Liver (tissue), 9 donors: ENCODE measurements around the gene C19orf44. TPM values are rescaled to one million over a fixed set of nuclear protein-coding genes. Genes with fewer than 3 reads are reported as not detected.

ENCODE experiments used
- DNase-seq: peaks from one replicate; pipeline ENCODE4 v3.0.0-alpha.2; 2017; ENCODE audit warnings: low spot score
- H3K27ac ChIP-seq, 2 donors: one replicate each; pipeline ENCODE4 v1.7.0; 2013; ENCODE audit warnings: inconsistent platforms in 2 of 2, low read length in 2 of 2, control low read depth in 1 of 2, low read depth in 1 of 2, mild to moderate bottlenecking in 1 of 2
- H3K27me3 ChIP-seq, 4 donors: one replicate each; pipeline versions ENCODE4 v1.6.1 to v1.7.0; 2013; ENCODE audit warnings: low read length in 3 of 4, inconsistent platforms in 1 of 4, mild to moderate bottlenecking in 1 of 4, moderate library complexity in 1 of 4; ENCODE audit not compliant: control insufficient read depth in 4 of 4, insufficient read depth in 4 of 4
- H3K36me3 ChIP-seq, 4 donors: one replicate each; pipeline versions ENCODE4 v1.6.1 to v1.7.0; 2013; ENCODE audit warnings: low read length in 3 of 4, mild to moderate bottlenecking in 3 of 4, low read depth in 1 of 4, moderate library complexity in 1 of 4; ENCODE audit not compliant: control insufficient read depth in 4 of 4, insufficient read depth in 3 of 4
- H3K4me1 ChIP-seq, 4 donors: one replicate each; pipeline versions ENCODE4 v1.6.1 to v1.7.0; 2013; ENCODE audit warnings: low read length in 3 of 4, mild to moderate bottlenecking in 3 of 4, moderate library complexity in 1 of 4; ENCODE audit not compliant: control insufficient read depth in 4 of 4, insufficient read depth in 4 of 4
- H3K4me3 ChIP-seq, 3 donors: one replicate each; pipeline versions ENCODE4 v1.6.1 to v1.7.0; 2013; ENCODE audit warnings: low read length in 3 of 3, control low read depth in 1 of 3, low read depth in 1 of 3, mild to moderate bottlenecking in 1 of 3
- H3K9ac ChIP-seq, 2 donors: one replicate each; pipeline ENCODE4 v1.7.0; 2013; ENCODE audit warnings: low read length in 2 of 2, mild to moderate bottlenecking in 2 of 2, moderate library complexity in 2 of 2, control low read depth in 1 of 2, low read depth in 1 of 2
- H3K9me3 ChIP-seq, 4 donors: one replicate each; pipeline versions ENCODE4 v1.6.1 to v1.7.0; 2013; ENCODE audit warnings: low read length in 3 of 4; ENCODE audit not compliant: control insufficient read depth in 4 of 4
- EGR1 ChIP-seq, 2 donors: IDR thresholded peaks; 2 replicates each; pipeline ENCODE4 v1.6.1; 2016 to 2018; ENCODE audit warnings: antibody characterized with exemption in 2 of 2, low read depth in 2 of 2
- FOXA1 ChIP-seq: IDR thresholded peaks from 2 replicates; pipeline ENCODE4 v1.6.1; 2016; ENCODE audit warnings: antibody characterized with exemption
- FOXA2 ChIP-seq: IDR thresholded peaks from 2 replicates; pipeline ENCODE4 v1.6.1; 2016; ENCODE audit warnings: antibody characterized with exemption
- GABPA ChIP-seq, 2 donors: IDR thresholded peaks in 1 of 2; conservative IDR thresholded peaks in 1 of 2; 2 replicates each; pipeline ENCODE4 v1.6.1; 2016; ENCODE audit warnings: antibody characterized with exemption in 2 of 2, mild to moderate bottlenecking in 1 of 2, moderate library complexity in 1 of 2
- HNF4A ChIP-seq, 2 donors: conservative IDR thresholded peaks; 2 replicates each; pipeline ENCODE4 v1.6.1; 2016; ENCODE audit warnings: antibody characterized with exemption in 2 of 2, mild to moderate bottlenecking in 2 of 2
- HNF4G ChIP-seq: IDR thresholded peaks from 2 replicates; pipeline ENCODE4 v1.6.1; 2016; ENCODE audit warnings: antibody characterized with exemption
- JUND ChIP-seq, 2 donors: IDR thresholded peaks; 2 replicates each; pipeline ENCODE4 v1.6.1; 2016; ENCODE audit warnings: antibody characterized with exemption in 2 of 2
- MAX ChIP-seq: IDR thresholded peaks from 2 replicates; pipeline ENCODE4 v1.6.1; 2016; ENCODE audit warnings: antibody characterized with exemption
- NR2F2 ChIP-seq: IDR thresholded peaks from 2 replicates; pipeline ENCODE4 v1.6.1; 2016; ENCODE audit warnings: antibody characterized with exemption
- RAD21 ChIP-seq, 2 donors: IDR thresholded peaks; 2 replicates each; pipeline ENCODE4 v1.6.1; 2016; ENCODE audit warnings: antibody characterized with exemption in 2 of 2, mild to moderate bottlenecking in 2 of 2
- RXRA ChIP-seq, 2 donors: IDR thresholded peaks; 2 replicates each; pipeline ENCODE4 v1.6.1; 2017 to 2018; ENCODE audit warnings: antibody characterized with exemption in 2 of 2, mild to moderate bottlenecking in 1 of 2
- SP1 ChIP-seq: IDR thresholded peaks from 2 replicates; pipeline ENCODE4 v1.6.1; 2018; ENCODE audit warnings: antibody characterized with exemption, mild to moderate bottlenecking
- TAF1 ChIP-seq: conservative IDR thresholded peaks from 2 replicates; pipeline ENCODE4 v1.6.1; 2016; ENCODE audit warnings: antibody characterized with exemption, mild to moderate bottlenecking
- YY1 ChIP-seq: IDR thresholded peaks from 2 replicates; pipeline ENCODE4 v1.6.1; 2016; ENCODE audit warnings: antibody characterized with exemption, mild to moderate bottlenecking
- WGBS: extraction: QIAGEN DNeasy Blood & Tissue Kit; methylation state at CpG from one replicate; pipeline ENCODE4 v1.1.7; 2013; 5-methylcytosine and 5-hydroxymethylcytosine counted together
- polyA plus RNA-seq, 2 donors: library from polyadenylated mRNA; stranded (reverse) in 1 of 2; unstranded in 1 of 2; fragments of 200-250 nt in 1 of 2; fragments of >200 nt in 1 of 2; fragmentation: Nextera tagmentation in 1 of 2; extraction: Ambion mirVana in 1 of 2; gene quantifications; one replicate each; pipeline versions ENCODE4 v1.2.1 to v1.2.3, GENCODE V29; 2013 to 2015
- total RNA-seq, 2 donors: library from RNA; depleted of rRNA; stranded (reverse); fragments of >200 nt; gene quantifications; one replicate each; pipeline ENCODE4 v1.2.3, GENCODE V29; 2014
- TF ChIP-seq, protein P1 (sequence below): IDR thresholded peaks from 2 replicates; pipeline ENCODE4 v1.6.1; 2016; ENCODE audit warnings: antibody characterized with exemption
- TF ChIP-seq, protein P2 (sequence below): fragments of 150-350 bp; IDR thresholded peaks from 2 replicates; pipeline ENCODE4 v1.5.1; 2017; ENCODE audit warnings: improper control_type of control experiment, low read depth, low read length; ENCODE audit not compliant: missing input control
- TF ChIP-seq, protein P3 (sequence below): IDR thresholded peaks from 2 replicates; pipeline ENCODE4 v1.6.1; 2016; ENCODE audit warnings: antibody characterized with exemption, mild to moderate bottlenecking
- TF ChIP-seq, protein P4 (sequence below): IDR thresholded peaks from 2 replicates; pipeline ENCODE4 v1.6.1; 2016; ENCODE audit warnings: antibody characterized with exemption
- donor health status: healthy.
- donor health status: healthy.
- donor health status: healthy.
- donor health status: healthy.
- donor health status: healthy.

Gene C19orf44
- total RNA-seq (1 to 10 TPM in 1 of 2 donors, under 1 TPM in 1; 0.89 to 3.0 TPM), polyA plus RNA-seq (1 to 10 TPM in 1 of 2 donors, under 1 TPM in 1; 0.94 to 1.7 TPM)

DNA sequence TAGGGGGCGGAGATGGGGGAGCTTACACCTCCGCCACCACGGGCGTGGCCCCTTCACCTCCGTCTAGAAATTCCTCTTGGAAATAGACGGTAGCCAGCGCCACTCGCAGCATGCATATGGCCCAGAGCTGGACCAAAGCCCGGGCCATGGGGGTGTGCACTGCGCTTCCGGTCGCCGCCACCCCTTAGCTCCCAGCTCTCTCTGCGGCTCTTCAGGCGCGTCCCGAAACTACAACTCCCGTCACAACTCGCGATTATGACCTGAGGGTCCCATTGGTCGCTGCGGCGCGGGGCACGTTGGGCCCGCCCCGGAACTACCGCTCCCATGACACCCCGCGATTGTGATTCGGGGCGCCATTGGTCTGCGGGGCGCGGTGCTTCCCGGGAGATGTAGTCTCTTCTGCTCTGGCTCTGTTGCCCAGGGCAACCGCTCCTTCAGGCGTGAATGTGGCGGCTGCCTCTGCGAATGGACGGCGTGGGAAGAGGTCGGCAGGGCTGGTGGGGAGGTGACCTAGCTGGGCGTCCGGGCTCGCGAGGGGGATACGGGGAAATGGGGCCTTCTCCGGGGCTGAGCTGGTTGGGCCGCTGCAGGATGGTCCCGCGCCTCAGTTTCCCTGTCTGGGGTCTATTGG is at the start of gene C19orf44, which contains the start of gene CALR3:
Gene C19orf44, plus strand, starts transcription at position 413 of the 631 bp plus-strand sequence. CDS start 4,399 bp downstream, outside the sequence.
Gene CALR3, minus strand, starts transcription at position 186 of the 631 bp plus-strand sequence. Its CDS starts 38 bp downstream, at position 148.
- Histone ChIP-seq H3K9me3 (no peaks in the 10 kb centered on the region), H3K36me3 (peaks cover 0 to 2% (median under 1%) of the 10 kb centered on the region in 4 donors), H3K4me3 (peak within 1 kb of the TSS; percentile 64 to 96 (median 65)), H3K4me1 (peaks cover 7 to 33% (median 19%) of the 10 kb centered on the region in 4 donors), H3K27me3 (no peaks in the 10 kb centered on the region), H3K9ac (peak within 1 kb of the TSS; percentile 0 to 27), H3K27ac (peak within 1 kb of the TSS; percentile 51 to 67)
- TF ChIP-seq GABPA (IDR thresholded peaks at IDR 0.05 in 1 of 2, conservative IDR thresholded peaks at IDR 0.05 in 1 of 2) (peak; percentile 65 to 95), RXRA (IDR thresholded peaks at IDR 0.05) (peak; percentile 35 to 40), JUND (IDR thresholded peaks at IDR 0.05) (no peak), MAX (peak; percentile 86), YY1 (peak; percentile 98), FOXA2 (no peak), RAD21 (IDR thresholded peaks at IDR 0.05) (peak; percentile 52 to 58), FOXA1 (no peak), HNF4A (conservative IDR thresholded peaks at IDR 0.05) (no peak), EGR1 (IDR thresholded peaks at IDR 0.05; ENCODE audit: low read depth in 2 of 2) (peak in 1 of 2 donors; percentile 55), SP1 (peak; percentile 84), NR2F2 (peak; percentile 41), HNF4G (no peak), TAF1 (no peak)
- TF ChIP-seq, protein P1, sequence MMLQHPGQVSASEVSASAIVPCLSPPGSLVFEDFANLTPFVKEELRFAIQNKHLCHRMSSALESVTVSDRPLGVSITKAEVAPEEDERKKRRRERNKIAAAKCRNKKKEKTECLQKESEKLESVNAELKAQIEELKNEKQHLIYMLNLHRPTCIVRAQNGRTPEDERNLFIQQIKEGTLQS = no peak
- TF ChIP-seq, protein P2, sequence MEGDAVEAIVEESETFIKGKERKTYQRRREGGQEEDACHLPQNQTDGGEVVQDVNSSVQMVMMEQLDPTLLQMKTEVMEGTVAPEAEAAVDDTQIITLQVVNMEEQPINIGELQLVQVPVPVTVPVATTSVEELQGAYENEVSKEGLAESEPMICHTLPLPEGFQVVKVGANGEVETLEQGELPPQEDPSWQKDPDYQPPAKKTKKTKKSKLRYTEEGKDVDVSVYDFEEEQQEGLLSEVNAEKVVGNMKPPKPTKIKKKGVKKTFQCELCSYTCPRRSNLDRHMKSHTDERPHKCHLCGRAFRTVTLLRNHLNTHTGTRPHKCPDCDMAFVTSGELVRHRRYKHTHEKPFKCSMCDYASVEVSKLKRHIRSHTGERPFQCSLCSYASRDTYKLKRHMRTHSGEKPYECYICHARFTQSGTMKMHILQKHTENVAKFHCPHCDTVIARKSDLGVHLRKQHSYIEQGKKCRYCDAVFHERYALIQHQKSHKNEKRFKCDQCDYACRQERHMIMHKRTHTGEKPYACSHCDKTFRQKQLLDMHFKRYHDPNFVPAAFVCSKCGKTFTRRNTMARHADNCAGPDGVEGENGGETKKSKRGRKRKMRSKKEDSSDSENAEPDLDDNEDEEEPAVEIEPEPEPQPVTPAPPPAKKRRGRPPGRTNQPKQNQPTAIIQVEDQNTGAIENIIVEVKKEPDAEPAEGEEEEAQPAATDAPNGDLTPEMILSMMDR = peak; percentile 28
- TF ChIP-seq, protein P3, sequence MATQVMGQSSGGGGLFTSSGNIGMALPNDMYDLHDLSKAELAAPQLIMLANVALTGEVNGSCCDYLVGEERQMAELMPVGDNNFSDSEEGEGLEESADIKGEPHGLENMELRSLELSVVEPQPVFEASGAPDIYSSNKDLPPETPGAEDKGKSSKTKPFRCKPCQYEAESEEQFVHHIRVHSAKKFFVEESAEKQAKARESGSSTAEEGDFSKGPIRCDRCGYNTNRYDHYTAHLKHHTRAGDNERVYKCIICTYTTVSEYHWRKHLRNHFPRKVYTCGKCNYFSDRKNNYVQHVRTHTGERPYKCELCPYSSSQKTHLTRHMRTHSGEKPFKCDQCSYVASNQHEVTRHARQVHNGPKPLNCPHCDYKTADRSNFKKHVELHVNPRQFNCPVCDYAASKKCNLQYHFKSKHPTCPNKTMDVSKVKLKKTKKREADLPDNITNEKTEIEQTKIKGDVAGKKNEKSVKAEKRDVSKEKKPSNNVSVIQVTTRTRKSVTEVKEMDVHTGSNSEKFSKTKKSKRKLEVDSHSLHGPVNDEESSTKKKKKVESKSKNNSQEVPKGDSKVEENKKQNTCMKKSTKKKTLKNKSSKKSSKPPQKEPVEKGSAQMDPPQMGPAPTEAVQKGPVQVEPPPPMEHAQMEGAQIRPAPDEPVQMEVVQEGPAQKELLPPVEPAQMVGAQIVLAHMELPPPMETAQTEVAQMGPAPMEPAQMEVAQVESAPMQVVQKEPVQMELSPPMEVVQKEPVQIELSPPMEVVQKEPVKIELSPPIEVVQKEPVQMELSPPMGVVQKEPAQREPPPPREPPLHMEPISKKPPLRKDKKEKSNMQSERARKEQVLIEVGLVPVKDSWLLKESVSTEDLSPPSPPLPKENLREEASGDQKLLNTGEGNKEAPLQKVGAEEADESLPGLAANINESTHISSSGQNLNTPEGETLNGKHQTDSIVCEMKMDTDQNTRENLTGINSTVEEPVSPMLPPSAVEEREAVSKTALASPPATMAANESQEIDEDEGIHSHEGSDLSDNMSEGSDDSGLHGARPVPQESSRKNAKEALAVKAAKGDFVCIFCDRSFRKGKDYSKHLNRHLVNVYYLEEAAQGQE = no peak
- TF ChIP-seq, protein P4, sequence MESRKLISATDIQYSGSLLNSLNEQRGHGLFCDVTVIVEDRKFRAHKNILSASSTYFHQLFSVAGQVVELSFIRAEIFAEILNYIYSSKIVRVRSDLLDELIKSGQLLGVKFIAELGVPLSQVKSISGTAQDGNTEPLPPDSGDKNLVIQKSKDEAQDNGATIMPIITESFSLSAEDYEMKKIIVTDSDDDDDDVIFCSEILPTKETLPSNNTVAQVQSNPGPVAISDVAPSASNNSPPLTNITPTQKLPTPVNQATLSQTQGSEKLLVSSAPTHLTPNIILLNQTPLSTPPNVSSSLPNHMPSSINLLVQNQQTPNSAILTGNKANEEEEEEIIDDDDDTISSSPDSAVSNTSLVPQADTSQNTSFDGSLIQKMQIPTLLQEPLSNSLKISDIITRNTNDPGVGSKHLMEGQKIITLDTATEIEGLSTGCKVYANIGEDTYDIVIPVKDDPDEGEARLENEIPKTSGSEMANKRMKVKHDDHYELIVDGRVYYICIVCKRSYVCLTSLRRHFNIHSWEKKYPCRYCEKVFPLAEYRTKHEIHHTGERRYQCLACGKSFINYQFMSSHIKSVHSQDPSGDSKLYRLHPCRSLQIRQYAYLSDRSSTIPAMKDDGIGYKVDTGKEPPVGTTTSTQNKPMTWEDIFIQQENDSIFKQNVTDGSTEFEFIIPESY = peak; percentile 91
- peak; percentile 96 for DNase-seq
- under 1% methylated on average over 52 of the region's 52 CpGs for WGBS
